SK-N-MC (cell line): ENCODE data around the gene PTPRN2.

Experiments used
- DNase-seq: peaks from one replicate; pipeline ENCODE4 v3.0.0-alpha.2; 2011; ENCODE audit warnings: low read depth, low spot score
- H3K27ac ChIP-seq: fragments of 200-600 bp; sonication (generic); 2 replicates; pipeline ENCODE4 v1.5.1; 2016; ENCODE audit warnings: mixed run types
- H3K36me3 ChIP-seq: fragments of 200-600 bp; sonication (generic); 2 replicates; pipeline ENCODE4 v1.6.1; 2017; ENCODE audit warnings: antibody characterized with exemption, low read length, mixed read lengths; ENCODE audit not compliant: insufficient read depth
- H3K4me3 ChIP-seq: fragments of 200-600 bp; sonication (generic); 2 replicates; pipeline ENCODE4 v1.5.1; 2016
- H3K9ac ChIP-seq: fragments of 200-600 bp; sonication (generic); 2 replicates; pipeline ENCODE4 v1.8.0; 2017; ENCODE audit warnings: mixed run types, mixed read lengths; ENCODE audit not compliant: insufficient read length
- H3K9me3 ChIP-seq: fragments of 200-600 bp; sonication (generic); 2 replicates; pipeline ENCODE4 v1.6.1; 2017; ENCODE audit warnings: low read depth, mild to moderate bottlenecking, antibody characterized with exemption, low read length, moderate library complexity, mixed read lengths
- EZH2 ChIP-seq: fragments of 200-600 bp; sonication (generic); IDR thresholded peaks from one replicate; pipeline ENCODE4 v1.6.1; 2017; ENCODE audit warnings: antibody characterized with exemption
- FOXP2 ChIP-seq: optimal IDR thresholded peaks from 2 replicates; pipeline ENCODE3; 2011; ENCODE audit warnings: mild to moderate bottlenecking, moderate library complexity; ENCODE audit not compliant: insufficient read depth; ENCODE audit errors: extremely low read length, control extremely low read depth
- POLR2AphosphoS5 ChIP-seq: IDR thresholded peaks from 2 replicates; pipeline ENCODE4 v1.6.1; 2012; ENCODE audit warnings: mild to moderate bottlenecking, low read depth, low read length, borderline replicate concordance

Gene PTPRN2

GRCh38 chr7:158031867-158032308 is 555.7 kb downstream of the PTPRN2 start:
- no peak overlapping the region for H3K4me3 ChIP-seq
- no peak for TF ChIP-seq EZH2
- TF ChIP-seq FOXP2 = no peak
- no peak for TF ChIP-seq POLR2AphosphoS5
- no peaks in the 10 kb centered on the region for H3K9me3 ChIP-seq
- no peak overlapping the region for H3K27ac ChIP-seq
- no peaks in the 10 kb centered on the region for H3K36me3 ChIP-seq
- DNase-seq = no peak
- no peak overlapping the region for H3K9ac ChIP-seq

GRCh38 chr7:158030566-158030965 is 557.1 kb downstream of the PTPRN2 start:
- Histone ChIP-seq H3K4me3 (no peak overlapping the region), H3K9me3 (no peaks in the 10 kb centered on the region), H3K36me3 (no peaks in the 10 kb centered on the region), H3K9ac (no peak overlapping the region), H3K27ac (no peak overlapping the region)
- TF ChIP-seq POLR2AphosphoS5 (no peak), EZH2 (no peak), FOXP2 (no peak)
- no peak for DNase-seq

- Histone ChIP-seq H3K27ac (no peak overlapping the region), H3K4me3 (no peak overlapping the region), H3K9ac (no peak overlapping the region), H3K9me3 (no peaks in the 10 kb centered on the region), H3K36me3 (no peaks in the 10 kb centered on the region)
- no peak for DNase-seq
- TF ChIP-seq FOXP2 (no peak), EZH2 (no peak), POLR2AphosphoS5 (no peak)
Observed at GRCh38 chr7:158030071-158030470, 557.6 kb downstream of the PTPRN2 start.

GRCh38 chr7:158029509-158029908 is 558.1 kb downstream of the PTPRN2 start:
- TF ChIP-seq FOXP2 = no peak
- no peak for TF ChIP-seq POLR2AphosphoS5
- no peak for TF ChIP-seq EZH2
- no peak overlapping the region for H3K4me3 ChIP-seq
- H3K9me3 ChIP-seq = no peaks in the 10 kb centered on the region
- no peak for DNase-seq
- no peak overlapping the region for H3K27ac ChIP-seq
- no peak overlapping the region for H3K9ac ChIP-seq
- H3K36me3 ChIP-seq = no peaks in the 10 kb centered on the region

- no peaks in the 10 kb centered on the region for H3K9me3 ChIP-seq
- H3K27ac ChIP-seq = no peak overlapping the region
- H3K9ac ChIP-seq = no peak overlapping the region
- no peak overlapping the region for H3K4me3 ChIP-seq
- H3K36me3 ChIP-seq = no peaks in the 10 kb centered on the region
- TF ChIP-seq FOXP2 (no peak), EZH2 (no peak), POLR2AphosphoS5 (no peak)
- no peak for DNase-seq
Observed at GRCh38 chr7:158028971-158029370, 558.7 kb downstream of the PTPRN2 start.

- Histone ChIP-seq H3K27ac (no peak overlapping the region), H3K36me3 (no peaks in the 10 kb centered on the region), H3K4me3 (no peak overlapping the region), H3K9ac (no peak overlapping the region), H3K9me3 (no peaks in the 10 kb centered on the region)
- no peak for DNase-seq
- TF ChIP-seq POLR2AphosphoS5 (no peak), FOXP2 (no peak)
Observed at GRCh38 chr7:158028290-158028941, 559.2 kb downstream of the PTPRN2 start.

GRCh38 chr7:158027646-158028045 is 560.0 kb downstream of the PTPRN2 start:
- H3K9ac ChIP-seq = no peak overlapping the region
- no peaks in the 10 kb centered on the region for H3K9me3 ChIP-seq
- no peak for DNase-seq
- no peak overlapping the region for H3K27ac ChIP-seq
- TF ChIP-seq POLR2AphosphoS5 (no peak), EZH2 (no peak), FOXP2 (no peak)
- no peaks in the 10 kb centered on the region for H3K36me3 ChIP-seq
- no peak overlapping the region for H3K4me3 ChIP-seq

GRCh38 chr7:158026636-158027265 is 560.9 kb downstream of the PTPRN2 start:
- no peak overlapping the region for H3K9ac ChIP-seq
- H3K9me3 ChIP-seq = no peaks in the 10 kb centered on the region
- TF ChIP-seq EZH2 = no peak
- TF ChIP-seq POLR2AphosphoS5 = no peak
- no peak for TF ChIP-seq FOXP2
- no peak overlapping the region for H3K4me3 ChIP-seq
- no peak overlapping the region for H3K27ac ChIP-seq
- H3K36me3 ChIP-seq = no peaks in the 10 kb centered on the region
- no peak for DNase-seq
